ENCODE data around the gene ATG10. TPM values are rescaled to one million over a fixed set of nuclear protein-coding genes. Genes with fewer than 3 reads are reported as not detected.
A peak's percentile ranks its signal among the peaks of the same experiment; 100 is the strongest.

The ATG10 gene
- total RNA-seq, 1 experiment from 2014 or later = 7.6 TPM

DNA sequence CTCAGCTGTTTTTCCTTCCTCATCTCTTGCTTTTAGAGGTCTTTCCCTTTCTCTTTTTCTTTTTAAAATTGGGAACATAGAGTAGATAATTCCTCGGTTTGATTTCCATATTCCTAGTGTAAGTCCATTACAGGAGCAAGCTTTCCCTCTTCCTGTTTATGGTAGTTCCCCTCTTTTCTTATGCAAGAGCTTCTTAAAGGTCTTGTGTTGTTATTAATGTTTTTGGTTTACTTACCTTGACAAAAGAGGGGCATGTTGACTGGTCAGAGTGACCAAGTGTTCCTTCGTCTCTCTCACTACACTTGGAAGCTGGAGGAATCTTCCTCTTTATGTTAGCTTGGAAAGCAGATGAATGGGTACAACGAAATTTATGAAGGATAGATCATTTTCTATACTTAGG is 8.3 kb downstream of the ATG10 start:
- DNase-seq = no peak
- Histone ChIP-seq H3K18ac (ENCODE audit: insufficient read length, low read depth, low read length) (no peak overlapping the region), H2BK5ac (ENCODE audit: insufficient read length, low read length) (no peak overlapping the region), H3K9ac (ENCODE audit: extremely low read depth, insufficient read length, low read length) (peak overlapping the region; percentile 52), H2BK12ac (ENCODE audit: insufficient read length, low read depth, low read length) (no peak overlapping the region), H3K79me2 (ENCODE audit: insufficient read depth, low read length) (no peaks in the 10 kb centered on the region), H2BK20ac (ENCODE audit: low read depth, low read length, poor library complexity, severe bottlenecking) (no peak overlapping the region), H3T11ph (ENCODE audit: low read length) (no peak overlapping the region), H2BK120ac (ENCODE audit: low read depth, low read length, poor library complexity, severe bottlenecking) (no peak overlapping the region), H3K23ac (ENCODE audit: insufficient read length, low read depth, low read length) (no peak overlapping the region), H3K4me2 (ENCODE audit: insufficient read depth, insufficient read length, low read length) (peak overlapping the region; percentile 60), H3K14ac (ENCODE audit: insufficient read depth, low read length) (no peak overlapping the region), H2AK5ac (ENCODE audit: insufficient read length, low read length) (no peak overlapping the region), H2BK15ac (ENCODE audit: low read depth, low read length) (no peak overlapping the region), H4K91ac (ENCODE audit: insufficient read length, low read depth, low read length) (peak overlapping the region; percentile 2), H3K27me3 (ENCODE audit: insufficient read depth, low read length) (no peaks in the 10 kb centered on the region), H3K23me2 (ENCODE audit: insufficient read length, low read depth, low read length, poor library complexity, severe bottlenecking) (peaks cover 3% of the 10 kb centered on the region), H3K4ac (ENCODE audit: low read depth, low read length) (no peak overlapping the region), H2AFZ (ENCODE audit: low read length) (no peak overlapping the region), H4K20me1 (ENCODE audit: control insufficient read depth, insufficient read depth, insufficient read length) (no peaks in the 10 kb centered on the region), H3K4me1 (ENCODE audit: insufficient read depth, low read length) (peaks cover 8% of the 10 kb centered on the region; the same call in 1 of the 2 replicates), H4K8ac (replicated peaks; ENCODE audit: insufficient read length, low read depth, low read length) (no peak overlapping the region), H3K9me3 (ENCODE audit: control insufficient read depth, low read depth, low read length) (no peaks in the 10 kb centered on the region), H3K79me1 (ENCODE audit: insufficient read depth, low read depth, low read length, poor library complexity, severe bottlenecking) (no peaks in the 10 kb centered on the region), H4K5ac (ENCODE audit: insufficient read length, low read depth, low read length) (no peak overlapping the region), H3K27ac (ENCODE audit: insufficient read length, low read depth, low read length) (peak overlapping the region; percentile 89), H3K56ac (ENCODE audit: insufficient read length, low read depth, low read length) (peak overlapping the region; percentile 59)
- no peaks in the 10 kb centered on the region for H3K27me3 Mint-ChIP-seq (ENCODE audit: low read depth)
- no CpG with 5 or more reads among the region's 3 CpGs for WGBS (ENCODE audit: extremely low coverage, insufficient read length, low lambda C conversion rate)
- H3K4me3 Mint-ChIP-seq = peak overlapping the region; percentile 29 to 60
- H3K27ac Mint-ChIP-seq = peak overlapping the region; percentile 93 to 98 (median 97)
- TF ChIP-seq, protein P1, sequence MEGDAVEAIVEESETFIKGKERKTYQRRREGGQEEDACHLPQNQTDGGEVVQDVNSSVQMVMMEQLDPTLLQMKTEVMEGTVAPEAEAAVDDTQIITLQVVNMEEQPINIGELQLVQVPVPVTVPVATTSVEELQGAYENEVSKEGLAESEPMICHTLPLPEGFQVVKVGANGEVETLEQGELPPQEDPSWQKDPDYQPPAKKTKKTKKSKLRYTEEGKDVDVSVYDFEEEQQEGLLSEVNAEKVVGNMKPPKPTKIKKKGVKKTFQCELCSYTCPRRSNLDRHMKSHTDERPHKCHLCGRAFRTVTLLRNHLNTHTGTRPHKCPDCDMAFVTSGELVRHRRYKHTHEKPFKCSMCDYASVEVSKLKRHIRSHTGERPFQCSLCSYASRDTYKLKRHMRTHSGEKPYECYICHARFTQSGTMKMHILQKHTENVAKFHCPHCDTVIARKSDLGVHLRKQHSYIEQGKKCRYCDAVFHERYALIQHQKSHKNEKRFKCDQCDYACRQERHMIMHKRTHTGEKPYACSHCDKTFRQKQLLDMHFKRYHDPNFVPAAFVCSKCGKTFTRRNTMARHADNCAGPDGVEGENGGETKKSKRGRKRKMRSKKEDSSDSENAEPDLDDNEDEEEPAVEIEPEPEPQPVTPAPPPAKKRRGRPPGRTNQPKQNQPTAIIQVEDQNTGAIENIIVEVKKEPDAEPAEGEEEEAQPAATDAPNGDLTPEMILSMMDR (conservative IDR thresholded peaks at IDR 0.05) = no peak
- H3K36me3 Mint-ChIP-seq (ENCODE audit: insufficient read depth in 1 of 3, low read depth in 3 of 3) = peaks cover 33 to 61% (median 42%) of the 10 kb centered on the region in 3 experiments
- H3K4me1 Mint-ChIP-seq = peaks cover 20 to 27% of the 10 kb centered on the region in 2 experiments
- H3K9me3 Mint-ChIP-seq = peaks cover 18 to 21% of the 10 kb centered on the region in 2 experiments

Measured in H9 (cell line).